Testis (tissue), 3 donors: Measurements from ENCODE around the gene UCHL1. TPM values are rescaled to one million over a fixed set of nuclear protein-coding genes. Genes with fewer than 3 reads are reported as not detected.
A peak's percentile ranks its signal among the peaks of the same experiment; 100 is the strongest.

ENCODE experiments used
- DNase-seq: peaks from one replicate; pipeline ENCODE4 v3.0.0-alpha.2; 2019
- H3K27ac ChIP-seq, 2 donors: fragments of 200-600 bp; sonication (generic); one replicate each; pipeline ENCODE4 v1.5.1; 2019
- H3K27me3 ChIP-seq: fragments of 200-600 bp; sonication (generic); one replicate; pipeline ENCODE4 v1.5.1; 2019
- H3K36me3 ChIP-seq: fragments of 200-600 bp; sonication (generic); one replicate; pipeline ENCODE4 v1.5.1; 2017; ENCODE audit warnings: low read depth; ENCODE audit errors: missing control alignments
- H3K4me1 ChIP-seq: fragments of 200-600 bp; sonication (generic); one replicate; pipeline ENCODE4 v1.5.1; 2019
- H3K4me3 ChIP-seq, 2 donors: fragments of 200-600 bp; sonication (generic); one replicate each; pipeline ENCODE4 v1.5.1; 2017 to 2019
- H3K9me3 ChIP-seq: fragments of 200-600 bp; sonication (generic); one replicate; pipeline ENCODE4 v1.5.1; 2017
- POLR2A ChIP-seq: fragments of 450-650 bp; IDR thresholded peaks from one replicate; pipeline ENCODE4 v1.6.1; 2017; ENCODE audit warnings: antibody characterized with exemption, mild to moderate bottlenecking, moderate library complexity
- WGBS, 2 donors: methylation state at CpG; one replicate each; pipeline ENCODE4 v1.1.5; 2018; 5-methylcytosine and 5-hydroxymethylcytosine counted together
- intact Hi-C: fragments of 100-400 bp; cut with DNase I; formaldehyde crosslinking; loops from one replicate; pipeline ENCODE4 v1.15.1; 2023; ENCODE audit warnings: low total_unique reads
- polyA plus RNA-seq: library from polyadenylated mRNA; stranded (reverse); fragments of 350-450 nt; fragmentation: Illumina TruSeq; extraction: RNeasy Lipid Tissue Mini Kit (QIAGEN cat#74804); gene quantifications from one replicate; pipeline ENCODE4 v1.2.3, GENCODE V29; 2014; ENCODE audit warnings: low read depth, low replicate concordance; ENCODE audit not compliant: insufficient read depth
- total RNA-seq, 2 donors: library from RNA; depleted of rRNA; stranded (reverse); fragments of >200 nt; gene quantifications; one replicate each; pipeline ENCODE4 v1.2.3, GENCODE V29; 2016
- TF ChIP-seq, protein P1 (sequence below), 3 experiments: fragments of 450-650 bp in 2 of 3; fragments of 200-600 bp in 1 of 3; sonication (generic) in 1 of 3; IDR thresholded peaks; one replicate each; pipeline ENCODE4 v1.5.1; 2016 to 2019; ENCODE audit warnings: antibody characterized with exemption in 3 of 3, mild to moderate bottlenecking in 2 of 3, moderate library complexity in 1 of 3

The UCHL1 gene
- total and polyA plus RNA-seq, 3 donors from 2014 or later: 57.4 to 87.5 (median 84.2) TPM

GRCh38 chr4:41241919-41242318 is 14.8 kb upstream of the UCHL1 start:
- H3K4me3 ChIP-seq: no peak overlapping the region
- no peaks in the 10 kb centered on the region for H3K9me3 ChIP-seq
- no peak for DNase-seq
- no peaks in the 10 kb centered on the region for H3K27me3 ChIP-seq
- no peaks in the 10 kb centered on the region for H3K36me3 ChIP-seq
- H3K27ac ChIP-seq: no peak overlapping the region
- WGBS, 2 donors: 88 to 91% methylated on average over 1 of the region's 1 CpG
- no peaks in the 10 kb centered on the region for H3K4me1 ChIP-seq
- no peak for TF ChIP-seq POLR2A
- TF ChIP-seq, protein P1, sequence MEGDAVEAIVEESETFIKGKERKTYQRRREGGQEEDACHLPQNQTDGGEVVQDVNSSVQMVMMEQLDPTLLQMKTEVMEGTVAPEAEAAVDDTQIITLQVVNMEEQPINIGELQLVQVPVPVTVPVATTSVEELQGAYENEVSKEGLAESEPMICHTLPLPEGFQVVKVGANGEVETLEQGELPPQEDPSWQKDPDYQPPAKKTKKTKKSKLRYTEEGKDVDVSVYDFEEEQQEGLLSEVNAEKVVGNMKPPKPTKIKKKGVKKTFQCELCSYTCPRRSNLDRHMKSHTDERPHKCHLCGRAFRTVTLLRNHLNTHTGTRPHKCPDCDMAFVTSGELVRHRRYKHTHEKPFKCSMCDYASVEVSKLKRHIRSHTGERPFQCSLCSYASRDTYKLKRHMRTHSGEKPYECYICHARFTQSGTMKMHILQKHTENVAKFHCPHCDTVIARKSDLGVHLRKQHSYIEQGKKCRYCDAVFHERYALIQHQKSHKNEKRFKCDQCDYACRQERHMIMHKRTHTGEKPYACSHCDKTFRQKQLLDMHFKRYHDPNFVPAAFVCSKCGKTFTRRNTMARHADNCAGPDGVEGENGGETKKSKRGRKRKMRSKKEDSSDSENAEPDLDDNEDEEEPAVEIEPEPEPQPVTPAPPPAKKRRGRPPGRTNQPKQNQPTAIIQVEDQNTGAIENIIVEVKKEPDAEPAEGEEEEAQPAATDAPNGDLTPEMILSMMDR (IDR thresholded peaks at IDR 0.05): no peak
- intact Hi-C loops: no loop called here

DNA sequence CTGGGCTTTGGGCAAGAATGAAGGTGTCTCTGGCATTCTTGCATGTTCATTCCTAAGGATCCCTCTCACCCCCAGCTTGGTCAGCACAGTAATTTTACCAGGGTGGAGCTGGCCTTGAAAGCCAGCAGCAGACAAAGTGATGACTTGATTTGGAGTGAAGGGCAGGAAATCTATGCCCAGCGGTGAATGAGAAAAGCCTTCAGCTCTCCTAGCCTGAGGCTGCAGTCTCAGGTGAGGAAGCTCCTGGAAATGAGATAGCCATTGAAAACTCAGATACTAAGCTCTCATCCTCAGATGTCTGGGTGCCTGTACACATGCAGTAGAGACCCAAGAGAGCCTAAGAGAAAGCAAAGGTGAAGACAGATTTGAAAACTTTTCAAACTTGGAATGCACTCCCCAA is 10.7 kb upstream of the UCHL1 start:
- 78 to 86% methylated on average over 1 of the region's 1 CpG for WGBS, 2 donors
- Histone ChIP-seq H3K27ac (no peak overlapping the region), H3K4me1 (no peaks in the 10 kb centered on the region), H3K9me3 (no peaks in the 10 kb centered on the region), H3K27me3 (no peaks in the 10 kb centered on the region), H3K36me3 (no peaks in the 10 kb centered on the region), H3K4me3 (no peak overlapping the region)
- TF ChIP-seq, protein P1 (IDR thresholded peaks at IDR 0.05): no peak
- no peak for TF ChIP-seq POLR2A
- DNase-seq: no peak
- intact Hi-C loops: no loop called here

DNA sequence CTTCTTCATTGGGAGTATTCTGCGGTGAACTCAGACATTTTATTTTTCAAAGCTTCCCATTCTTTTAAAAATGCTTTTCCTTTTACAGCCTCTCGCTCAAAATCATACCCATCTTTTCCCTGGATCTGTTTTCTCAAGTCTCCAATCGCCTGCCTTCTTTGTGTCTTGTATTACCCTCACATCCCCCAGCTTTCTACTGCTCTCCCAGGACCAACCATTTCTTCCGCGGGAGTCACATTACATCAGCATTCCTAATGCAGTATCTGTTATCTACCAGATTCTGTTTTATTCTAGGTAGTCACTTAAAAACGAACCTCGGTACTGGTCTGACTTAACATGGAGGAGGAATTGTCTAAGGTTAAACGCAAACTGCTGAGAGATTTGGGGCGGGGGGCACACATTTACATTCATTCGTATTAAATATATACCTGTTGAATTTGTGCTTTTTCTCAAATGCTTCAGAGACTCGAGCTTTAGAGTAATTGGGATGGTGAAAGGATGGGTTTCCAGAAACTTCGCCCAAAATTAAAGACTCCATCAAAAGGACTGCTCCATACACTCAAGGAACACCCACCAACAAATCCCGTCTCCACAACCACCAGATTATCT is 493 bp upstream of the UCHL1 start:
- H3K27ac ChIP-seq: no peak overlapping the region
- no peak for TF ChIP-seq POLR2A
- TF ChIP-seq, protein P1 (IDR thresholded peaks at IDR 0.05): no peak
- no peaks in the 10 kb centered on the region for H3K36me3 ChIP-seq
- intact Hi-C loops: no loop called here
- H3K4me1 ChIP-seq: peaks cover 5% of the 10 kb centered on the region
- 25 to 26% methylated on average over 12 to 13 of the region's 13 CpGs for WGBS, 2 donors
- peak overlapping the region; percentile 53 to 70 for H3K4me3 ChIP-seq
- H3K9me3 ChIP-seq: no peaks in the 10 kb centered on the region
- no peaks in the 10 kb centered on the region for H3K27me3 ChIP-seq
- no peak for DNase-seq

DNA sequence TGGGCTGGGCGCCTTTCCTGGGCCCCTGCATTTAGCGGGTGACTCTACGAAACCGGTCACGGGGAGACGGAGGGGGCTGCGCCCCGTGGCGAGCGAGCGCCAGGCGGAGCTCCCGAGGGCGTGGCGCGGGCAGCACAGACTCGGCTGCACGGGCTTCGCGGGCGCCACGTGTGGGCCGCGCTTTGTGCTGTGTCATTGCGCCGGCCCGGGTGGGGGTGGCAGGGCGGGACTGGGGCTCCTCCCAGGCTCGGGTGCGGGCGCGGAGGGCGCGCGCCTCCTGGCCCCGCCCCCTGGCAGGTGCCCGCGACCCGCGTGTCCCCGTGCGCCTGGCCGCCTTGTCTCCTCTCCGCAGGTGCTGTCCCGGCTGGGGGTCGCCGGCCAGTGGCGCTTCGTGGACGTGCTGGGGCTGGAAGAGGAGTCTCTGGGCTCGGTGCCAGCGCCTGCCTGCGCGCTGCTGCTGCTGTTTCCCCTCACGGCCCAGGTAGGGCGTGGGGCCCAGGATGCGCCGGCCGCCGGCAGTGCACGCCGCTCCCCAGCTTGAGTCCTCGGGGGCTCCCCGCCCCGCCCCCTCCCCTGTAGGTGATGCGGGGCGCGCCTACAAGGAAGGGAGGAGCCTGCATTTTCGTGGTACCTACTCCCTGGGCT is 651 bp downstream of the UCHL1 start:
- Histone ChIP-seq H3K27me3 (no peaks in the 10 kb centered on the region), H3K9me3 (no peaks in the 10 kb centered on the region), H3K36me3 (no peaks in the 10 kb centered on the region), H3K27ac (no peak overlapping the region), H3K4me3 (peak overlapping the region; percentile 53 to 70), H3K4me1 (peaks cover 5% of the 10 kb centered on the region)
- intact Hi-C loops: no loop called here
- TF ChIP-seq, protein P1 (IDR thresholded peaks at IDR 0.05): no peak
- TF ChIP-seq POLR2A: no peak
- DNase-seq: peak; percentile 62
- 3 to 40% methylated on average over 1 to 21 of the region's 69 CpGs for WGBS, 2 donors

DNA sequence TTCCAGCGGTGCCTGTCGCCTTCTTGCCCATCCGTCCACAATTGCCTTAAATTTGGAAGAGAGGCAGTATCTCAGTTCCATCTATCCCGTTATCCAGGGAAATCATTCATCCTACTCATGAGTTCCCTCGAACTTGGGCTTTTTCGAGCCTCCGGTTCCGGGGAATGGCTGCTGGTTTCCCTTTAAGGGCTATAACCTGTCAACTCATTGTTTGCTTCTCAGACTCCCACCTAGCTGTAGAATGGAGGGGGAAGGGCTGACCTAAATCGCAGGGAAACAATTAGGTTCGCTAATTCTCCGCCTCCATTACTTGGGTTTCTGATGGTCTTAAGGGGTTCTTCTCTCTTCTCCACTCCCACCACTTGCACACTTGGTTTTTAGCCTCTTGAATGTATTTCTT is 1.2 kb downstream of the UCHL1 start:
- no peak for TF ChIP-seq POLR2A
- TF ChIP-seq, protein P1 (IDR thresholded peaks at IDR 0.05): no peak
- Histone ChIP-seq H3K36me3 (no peaks in the 10 kb centered on the region), H3K27ac (no peak overlapping the region), H3K4me1 (peaks cover 5% of the 10 kb centered on the region), H3K4me3 (peak overlapping the region; percentile 53 to 70), H3K27me3 (no peaks in the 10 kb centered on the region), H3K9me3 (no peaks in the 10 kb centered on the region)
- intact Hi-C loops: no loop called here
- no peak for DNase-seq
- 35 to 43% methylated on average over 11 of the region's 11 CpGs for WGBS, 2 donors
